Activated naive CD4-positive, alpha-beta T cell treated with anti-CD3 and anti-CD28 coated beads, Interleukin-2, amount 50 U/mL, for 24 hours (primary cell): ENCODE measurements around the gene AURKA.

Experiments used
- H3K27ac Mint-ChIP-seq: one replicate; pipeline ENCODE4 v1.8.0; 2021; ENCODE audit warnings: mild to moderate bottlenecking, mixed read lengths
- H3K27me3 Mint-ChIP-seq: one replicate; pipeline ENCODE4 v1.8.0; 2021; ENCODE audit warnings: mixed read lengths
- H3K36me3 Mint-ChIP-seq: one replicate; pipeline ENCODE4 v1.8.0; 2021; ENCODE audit warnings: mixed read lengths
- H3K4me1 Mint-ChIP-seq: one replicate; pipeline ENCODE4 v1.8.0; 2021; ENCODE audit warnings: mixed read lengths
- H3K4me3 Mint-ChIP-seq: one replicate; pipeline ENCODE4 v1.8.0; 2021; ENCODE audit warnings: mild to moderate bottlenecking, mixed read lengths
- H3K9me3 Mint-ChIP-seq: one replicate; pipeline ENCODE4 v1.8.0; 2021; ENCODE audit warnings: mixed read lengths

The AURKA gene

DNA sequence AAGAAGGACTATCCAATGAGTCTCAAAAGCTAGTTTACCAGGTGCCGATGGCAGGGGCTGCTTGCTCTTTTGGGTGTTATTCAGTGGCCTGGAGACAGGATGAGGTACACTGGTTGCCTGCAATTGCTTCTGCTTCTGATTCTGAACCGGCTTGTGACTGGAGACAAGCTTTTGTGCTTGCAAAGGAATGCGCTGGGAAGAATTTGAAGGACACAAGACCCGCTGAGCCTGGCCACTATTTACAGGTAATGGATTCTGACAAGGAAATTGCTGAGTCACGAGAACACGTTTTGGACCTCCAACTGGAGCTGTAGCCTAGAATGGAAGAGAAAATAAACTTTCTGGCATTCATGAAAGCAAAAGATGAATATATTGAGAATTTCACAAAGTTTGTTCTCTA is 5.8 kb downstream of the AURKA start:
- H3K27me3 Mint-ChIP-seq, result no peaks in the 10 kb centered on the region
- H3K4me1 Mint-ChIP-seq, result no peaks in the 10 kb centered on the region
- H3K27ac Mint-ChIP-seq, result no peak overlapping the region
- no peaks in the 10 kb centered on the region for H3K36me3 Mint-ChIP-seq
- H3K9me3 Mint-ChIP-seq, result no peaks in the 10 kb centered on the region
- no peak overlapping the region for H3K4me3 Mint-ChIP-seq

DNA sequence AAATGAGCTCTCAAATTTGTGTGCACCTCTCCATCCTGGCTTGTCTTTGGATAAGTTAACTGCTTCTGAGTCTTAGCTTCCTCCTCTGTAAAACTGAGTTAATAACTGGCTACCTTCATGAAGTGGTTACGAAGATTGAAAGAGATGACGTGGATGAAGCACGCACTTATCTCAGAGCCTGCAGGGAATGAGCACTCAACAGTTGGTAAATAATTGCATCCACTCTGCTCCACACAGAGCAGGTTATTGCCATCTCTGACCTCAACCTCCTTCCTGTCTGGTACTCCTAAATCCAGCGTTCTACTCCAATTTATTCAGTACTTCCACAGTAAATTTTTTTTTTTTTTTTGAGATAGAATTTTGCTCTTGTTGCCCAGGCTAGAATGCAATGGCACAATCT is 6.9 kb downstream of the AURKA start:
- Mint-ChIP-seq H3K27me3 (no peaks in the 10 kb centered on the region), H3K9me3 (no peaks in the 10 kb centered on the region), H3K27ac (no peak overlapping the region), H3K4me3 (no peak overlapping the region), H3K36me3 (no peaks in the 10 kb centered on the region), H3K4me1 (no peaks in the 10 kb centered on the region)

DNA sequence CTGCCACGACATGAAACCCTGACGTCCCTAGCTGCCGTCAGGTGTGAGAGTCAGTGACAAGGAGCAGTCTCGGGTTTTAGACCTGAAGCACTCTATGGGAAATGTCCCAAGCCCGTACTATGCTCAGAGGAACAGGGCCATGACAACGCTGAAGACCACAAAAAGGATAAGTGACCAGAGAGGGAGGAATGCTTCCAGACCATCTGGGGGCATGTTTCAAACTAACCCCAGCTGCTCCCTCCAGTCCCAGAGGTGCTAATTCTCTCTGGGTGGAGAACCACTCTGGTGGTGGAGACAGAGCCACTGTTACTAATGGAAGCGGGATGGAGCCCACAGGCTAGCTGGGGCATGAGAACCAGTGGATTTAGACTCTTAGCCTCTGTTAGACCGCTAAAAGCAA is 8.7 kb downstream of the AURKA start:
- H3K4me3 Mint-ChIP-seq, result no peak overlapping the region
- H3K36me3 Mint-ChIP-seq, result no peaks in the 10 kb centered on the region

DNA sequence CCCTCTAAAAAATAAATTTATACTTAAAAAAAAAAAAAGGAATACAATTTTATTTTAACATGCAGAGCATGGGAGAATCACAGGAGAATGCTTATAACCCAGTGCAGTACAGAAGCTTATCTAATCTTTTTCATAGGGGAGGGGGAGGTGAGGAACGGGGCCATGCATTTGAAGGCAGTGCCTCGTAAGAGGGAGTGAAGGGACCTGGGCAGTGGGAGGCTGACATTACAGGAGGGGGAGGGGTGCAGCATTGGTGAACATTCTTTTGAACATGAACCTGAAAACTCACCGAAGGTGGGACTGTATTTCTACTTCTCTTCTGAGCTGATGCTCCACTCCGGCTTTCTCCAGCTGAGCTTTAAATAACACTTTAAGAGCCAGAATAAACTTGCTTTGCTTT is 9.3 kb downstream of the AURKA start:
- no peaks in the 10 kb centered on the region for H3K4me1 Mint-ChIP-seq
- no peaks in the 10 kb centered on the region for H3K27me3 Mint-ChIP-seq
- H3K27ac Mint-ChIP-seq, result no peak overlapping the region
- no peak overlapping the region for H3K4me3 Mint-ChIP-seq
- H3K36me3 Mint-ChIP-seq, result no peaks in the 10 kb centered on the region
- H3K9me3 Mint-ChIP-seq, result no peaks in the 10 kb centered on the region

More for the DNA sequence above, 8.7 kb downstream of the AURKA start:
- Mint-ChIP-seq H3K9me3 (no peaks in the 10 kb centered on the region), H3K27me3 (no peaks in the 10 kb centered on the region), H3K4me1 (no peaks in the 10 kb centered on the region), H3K27ac (no peak overlapping the region)

DNA sequence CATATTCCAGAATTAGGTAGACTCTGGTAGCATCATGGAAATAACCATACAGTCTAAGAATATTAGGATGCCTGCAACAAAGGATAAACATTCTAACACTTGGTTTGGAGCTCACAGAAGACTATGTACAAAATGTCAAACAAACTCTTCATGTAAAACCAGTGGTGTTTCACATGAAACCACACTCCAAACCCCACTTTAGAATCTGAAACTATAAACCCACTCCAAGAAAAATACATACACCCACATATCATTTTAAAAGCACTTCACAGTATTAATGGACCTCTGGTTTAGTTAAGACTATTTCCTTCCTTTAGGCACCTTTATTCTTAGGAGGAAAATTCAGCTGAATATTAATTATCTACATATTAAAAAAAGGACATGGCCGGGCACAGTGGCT is 10.5 kb downstream of the AURKA start:
- H3K9me3 Mint-ChIP-seq, result no peaks in the 10 kb centered on the region
- no peaks in the 10 kb centered on the region for H3K4me1 Mint-ChIP-seq
- H3K27me3 Mint-ChIP-seq, result no peaks in the 10 kb centered on the region
- H3K27ac Mint-ChIP-seq, result no peak overlapping the region
- H3K4me3 Mint-ChIP-seq, result no peak overlapping the region
- no peaks in the 10 kb centered on the region for H3K36me3 Mint-ChIP-seq

DNA sequence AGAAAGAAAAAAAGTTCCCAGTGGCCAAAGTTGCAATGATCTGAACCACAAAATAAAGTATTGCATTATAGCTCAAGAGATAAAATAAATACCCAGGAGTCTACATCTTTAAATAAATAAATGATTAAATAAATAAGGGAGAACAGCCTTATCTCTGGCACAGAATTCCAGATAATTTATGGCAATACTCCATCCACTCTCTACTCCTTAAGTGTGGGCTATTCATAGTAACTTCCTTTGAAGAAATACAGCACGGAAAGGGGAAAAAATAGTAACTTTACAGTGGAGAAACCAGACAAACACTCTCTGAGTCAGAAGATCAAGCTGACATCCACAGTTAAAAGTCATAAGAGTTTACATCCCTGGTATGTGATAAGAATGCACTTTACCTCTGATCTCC is 11.6 kb downstream of the AURKA start:
- Mint-ChIP-seq H3K4me1 (no peaks in the 10 kb centered on the region), H3K4me3 (no peak overlapping the region), H3K27me3 (no peaks in the 10 kb centered on the region), H3K9me3 (no peaks in the 10 kb centered on the region), H3K36me3 (peaks cover 5% of the 10 kb centered on the region), H3K27ac (no peak overlapping the region)

DNA sequence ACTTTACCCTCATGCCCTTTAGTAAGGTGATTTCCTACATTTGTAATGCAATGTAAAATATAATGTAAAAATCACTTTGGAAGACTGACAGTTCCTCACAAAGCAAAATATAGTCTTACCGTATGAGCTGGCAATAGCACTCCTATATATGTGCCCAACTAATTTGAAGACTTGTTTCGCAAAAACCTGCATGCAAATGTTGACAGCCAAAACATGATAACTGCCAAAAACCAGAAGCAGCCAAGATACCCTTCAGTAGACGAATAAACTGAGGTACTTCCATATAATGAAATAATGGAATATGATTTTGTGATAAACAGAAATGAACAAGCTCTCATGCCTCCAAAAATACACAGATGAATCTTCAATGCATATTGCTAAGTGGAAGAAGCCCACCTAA is 13.6 kb downstream of the AURKA start:
- peaks cover 5% of the 10 kb centered on the region for H3K36me3 Mint-ChIP-seq
- H3K27me3 Mint-ChIP-seq, result no peaks in the 10 kb centered on the region
- H3K4me1 Mint-ChIP-seq, result no peaks in the 10 kb centered on the region
- H3K27ac Mint-ChIP-seq, result no peak overlapping the region
- H3K4me3 Mint-ChIP-seq, result no peak overlapping the region
- no peaks in the 10 kb centered on the region for H3K9me3 Mint-ChIP-seq

DNA sequence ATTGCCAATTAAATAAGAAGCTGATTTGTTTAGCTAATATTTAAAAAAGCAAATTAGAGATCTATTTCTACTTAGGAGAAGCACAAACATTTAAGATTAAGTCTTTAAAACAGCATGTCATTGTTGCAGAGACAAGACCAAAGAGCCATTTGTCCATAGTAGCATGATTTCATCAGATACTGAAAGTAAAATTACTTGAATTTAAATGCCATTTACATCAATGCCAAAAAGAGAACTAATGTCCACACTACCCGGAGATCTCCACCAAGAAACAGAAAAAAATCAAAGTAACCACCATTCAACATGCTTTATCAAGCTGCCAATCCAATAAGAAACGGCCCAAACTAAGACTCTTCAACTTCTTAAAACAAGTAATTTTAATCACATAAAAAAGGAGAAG is 15.7 kb downstream of the AURKA start:
- no peak overlapping the region for H3K27ac Mint-ChIP-seq
- H3K4me3 Mint-ChIP-seq, result no peak overlapping the region
- H3K9me3 Mint-ChIP-seq, result no peaks in the 10 kb centered on the region
- peaks cover 7% of the 10 kb centered on the region for H3K4me1 Mint-ChIP-seq
- peaks cover 5% of the 10 kb centered on the region for H3K36me3 Mint-ChIP-seq
- H3K27me3 Mint-ChIP-seq, result no peaks in the 10 kb centered on the region

DNA sequence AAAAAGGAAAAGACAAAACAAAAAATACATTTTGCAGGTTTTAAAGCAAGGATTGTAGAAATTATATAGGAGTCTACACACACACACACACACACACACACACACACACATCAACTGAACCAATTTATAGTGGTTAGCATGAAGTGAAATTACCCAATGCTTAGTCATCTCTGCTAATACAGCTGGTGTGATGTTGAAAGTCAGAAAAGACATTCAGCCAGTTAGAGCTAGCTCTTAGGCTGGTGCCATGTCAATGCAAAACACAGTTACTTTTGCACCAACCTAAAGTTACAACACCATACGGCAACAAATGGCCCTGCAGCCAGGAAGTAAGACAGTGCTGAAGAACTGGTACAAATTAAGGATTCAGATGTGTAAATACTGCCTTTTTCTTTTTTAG is 18.1 kb downstream of the AURKA start:
- H3K36me3 Mint-ChIP-seq, result peaks cover 5% of the 10 kb centered on the region
- no peaks in the 10 kb centered on the region for H3K27me3 Mint-ChIP-seq
- no peak overlapping the region for H3K27ac Mint-ChIP-seq
- peaks cover 7% of the 10 kb centered on the region for H3K4me1 Mint-ChIP-seq
- H3K9me3 Mint-ChIP-seq, result no peaks in the 10 kb centered on the region
- H3K4me3 Mint-ChIP-seq, result no peak overlapping the region

DNA sequence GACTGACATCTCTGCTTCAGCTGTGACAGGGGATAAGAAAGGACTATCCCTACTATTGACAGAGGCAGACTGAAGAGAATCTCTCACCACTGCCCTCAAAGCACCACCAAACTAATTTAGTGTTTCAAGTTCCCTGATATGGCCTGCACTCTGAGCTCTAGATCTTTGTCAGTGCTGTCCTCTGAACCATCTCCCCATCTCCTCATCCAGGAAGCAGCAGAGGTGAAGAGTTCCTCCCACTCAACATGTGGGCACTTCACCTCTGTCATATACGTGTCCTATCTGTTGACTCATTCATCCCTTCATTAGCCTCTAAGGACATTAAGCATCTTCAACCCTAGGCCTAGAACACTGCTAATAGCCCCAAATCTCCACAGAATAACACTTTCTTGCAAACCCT is 19.2 kb downstream of the AURKA start:
- Mint-ChIP-seq H3K36me3 (peaks cover 7% of the 10 kb centered on the region), H3K27me3 (no peaks in the 10 kb centered on the region), H3K27ac (no peak overlapping the region), H3K4me1 (peaks cover 7% of the 10 kb centered on the region), H3K9me3 (no peaks in the 10 kb centered on the region), H3K4me3 (no peak overlapping the region)

DNA sequence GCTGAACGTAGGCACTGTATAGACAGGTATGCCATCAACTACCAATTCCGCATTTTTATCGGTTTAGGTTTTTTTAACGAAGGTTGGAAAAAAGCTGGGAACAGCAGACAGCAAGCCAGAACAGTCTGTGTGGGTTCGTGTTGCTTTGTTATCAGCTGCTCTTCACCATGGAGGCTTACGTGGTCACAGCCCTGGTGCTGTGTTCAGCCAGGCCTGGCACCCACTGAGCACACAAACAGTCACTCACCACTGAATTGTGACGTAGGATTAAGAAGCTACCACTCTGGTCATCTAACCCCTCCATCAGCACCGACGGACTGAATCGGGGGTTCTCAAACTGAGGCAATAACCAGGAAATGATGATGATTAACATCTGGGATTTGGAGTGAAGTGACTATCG is 20.0 kb downstream of the AURKA start:
- H3K4me1 Mint-ChIP-seq, result peaks cover 7% of the 10 kb centered on the region
- no peaks in the 10 kb centered on the region for H3K27me3 Mint-ChIP-seq
- no peaks in the 10 kb centered on the region for H3K9me3 Mint-ChIP-seq
- no peak overlapping the region for H3K4me3 Mint-ChIP-seq
- peaks cover 7% of the 10 kb centered on the region for H3K36me3 Mint-ChIP-seq
- no peak overlapping the region for H3K27ac Mint-ChIP-seq

DNA sequence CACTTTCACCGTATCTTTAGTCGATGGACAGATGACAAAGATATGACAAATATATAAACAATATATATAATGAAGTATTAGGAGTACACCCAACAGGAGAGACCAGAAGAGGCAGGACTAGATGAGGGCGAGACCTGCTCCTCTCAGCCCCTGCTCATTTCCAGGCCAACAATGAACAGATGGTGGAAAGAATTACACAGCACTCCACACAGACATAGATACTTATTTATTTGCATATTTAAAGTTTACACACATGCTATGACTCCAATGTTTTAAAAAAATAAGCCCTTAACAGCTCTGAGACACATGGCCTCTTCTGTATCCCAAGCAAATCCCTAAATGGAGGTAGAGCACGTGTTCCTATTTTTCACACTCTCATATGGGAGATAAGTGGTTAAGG is 22.8 kb downstream of the AURKA start:
- Mint-ChIP-seq H3K9me3 (no peaks in the 10 kb centered on the region), H3K4me1 (peaks cover 7% of the 10 kb centered on the region), H3K27me3 (no peaks in the 10 kb centered on the region), H3K36me3 (peaks cover 3% of the 10 kb centered on the region), H3K27ac (no peak overlapping the region), H3K4me3 (no peak overlapping the region)

DNA sequence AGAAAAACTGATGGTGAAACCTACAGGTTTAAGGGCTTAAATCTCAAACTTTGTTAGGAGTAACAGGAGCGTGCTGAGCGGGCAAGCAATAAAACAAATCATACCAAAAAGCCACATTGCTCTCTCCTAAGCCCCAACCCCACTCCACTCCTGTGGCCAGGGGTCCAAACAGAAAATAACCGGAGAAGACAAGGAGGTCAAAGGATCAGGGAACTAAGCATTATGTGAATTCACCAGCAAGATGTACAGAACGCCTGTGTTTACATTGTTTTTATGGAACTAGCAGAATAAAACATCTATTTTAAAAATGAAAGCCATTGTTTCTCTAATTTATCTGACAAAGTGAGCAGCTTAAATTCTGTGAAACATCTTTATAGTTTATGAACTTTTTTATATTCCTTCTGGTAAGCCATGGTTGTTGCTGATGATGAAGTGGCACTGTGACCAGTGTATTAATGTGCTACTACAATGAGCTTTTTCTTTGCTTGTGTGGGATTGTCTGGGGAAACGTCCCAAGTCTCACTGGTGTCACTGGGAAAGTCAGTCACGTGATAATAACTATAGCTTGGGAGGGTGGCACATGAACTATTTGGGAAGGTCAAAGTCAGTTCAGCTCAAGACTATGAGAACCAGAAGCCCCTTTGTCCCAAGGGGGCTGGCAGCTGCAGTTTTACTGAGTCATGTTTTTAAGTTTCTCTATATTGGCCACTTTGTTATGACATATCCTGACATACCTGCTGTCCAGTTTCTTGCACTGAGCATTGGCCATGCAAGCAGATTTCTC is 23.5 kb downstream of the AURKA start:
- H3K27ac Mint-ChIP-seq, result no peak overlapping the region
- H3K4me3 Mint-ChIP-seq, result no peak overlapping the region
- H3K36me3 Mint-ChIP-seq, result peaks cover 4% of the 10 kb centered on the region
- H3K27me3 Mint-ChIP-seq, result no peaks in the 10 kb centered on the region
- H3K9me3 Mint-ChIP-seq, result no peaks in the 10 kb centered on the region
- peaks cover 7% of the 10 kb centered on the region for H3K4me1 Mint-ChIP-seq

DNA sequence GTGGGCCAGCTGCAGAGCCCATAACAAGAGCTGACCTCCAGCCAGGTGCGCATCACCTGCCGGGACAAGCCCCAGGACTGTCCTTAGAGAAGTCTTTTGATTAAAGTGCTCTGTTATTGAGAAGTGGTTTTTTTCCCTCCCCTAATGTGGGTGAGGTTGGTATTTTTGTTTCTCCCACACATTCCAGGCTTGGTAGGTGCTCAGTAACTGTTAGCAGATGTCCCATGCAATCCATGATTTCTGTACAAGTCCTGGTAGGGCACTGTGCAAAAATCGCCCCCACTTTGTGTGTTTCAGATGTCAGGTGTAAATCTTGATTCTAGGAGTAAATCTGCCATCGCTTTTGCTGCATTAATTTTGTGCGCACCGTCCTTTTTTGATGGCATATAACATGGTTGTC is 28.5 kb downstream of the AURKA start:
- H3K27me3 Mint-ChIP-seq, result no peaks in the 10 kb centered on the region
- H3K9me3 Mint-ChIP-seq, result no peaks in the 10 kb centered on the region
- peaks cover 18% of the 10 kb centered on the region for H3K4me1 Mint-ChIP-seq

DNA sequence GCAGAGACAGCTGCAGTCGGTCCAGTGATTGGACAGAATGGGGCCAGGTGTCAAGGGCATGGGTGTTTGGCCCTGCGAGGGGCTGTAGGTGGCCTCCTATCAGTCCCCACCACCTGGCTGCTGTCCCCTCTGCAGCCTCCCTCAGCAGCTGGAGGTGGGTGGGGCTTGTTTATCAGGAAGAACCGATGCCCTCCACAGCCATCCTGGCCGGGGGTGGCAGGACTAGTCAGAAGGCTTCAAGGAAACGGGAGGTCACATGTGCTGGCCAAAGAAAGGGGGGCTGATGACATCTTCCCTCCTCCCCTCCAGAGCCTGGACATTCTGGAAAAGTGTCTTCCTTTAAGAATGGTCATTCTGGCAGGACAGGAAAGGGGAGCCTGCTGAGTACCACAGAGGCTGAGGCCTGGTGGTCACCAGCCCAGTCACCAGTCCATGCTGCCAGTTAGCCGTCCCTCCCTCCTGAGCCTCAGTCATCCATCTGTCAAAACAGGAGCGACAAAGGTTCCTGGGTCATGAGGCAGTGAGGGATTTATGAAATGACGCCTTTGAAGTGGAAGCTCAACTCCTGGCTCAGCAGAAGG is 29.1 kb downstream of the AURKA start:
- Mint-ChIP-seq H3K27me3 (no peaks in the 10 kb centered on the region), H3K4me1 (peaks cover 18% of the 10 kb centered on the region), H3K27ac (no peak overlapping the region), H3K4me3 (no peak overlapping the region), H3K9me3 (no peaks in the 10 kb centered on the region), H3K36me3 (peaks cover 2% of the 10 kb centered on the region)

More for the DNA sequence above, 28.5 kb downstream of the AURKA start:
- Mint-ChIP-seq H3K27ac (no peak overlapping the region), H3K36me3 (peaks cover 4% of the 10 kb centered on the region), H3K4me3 (no peak overlapping the region)

DNA sequence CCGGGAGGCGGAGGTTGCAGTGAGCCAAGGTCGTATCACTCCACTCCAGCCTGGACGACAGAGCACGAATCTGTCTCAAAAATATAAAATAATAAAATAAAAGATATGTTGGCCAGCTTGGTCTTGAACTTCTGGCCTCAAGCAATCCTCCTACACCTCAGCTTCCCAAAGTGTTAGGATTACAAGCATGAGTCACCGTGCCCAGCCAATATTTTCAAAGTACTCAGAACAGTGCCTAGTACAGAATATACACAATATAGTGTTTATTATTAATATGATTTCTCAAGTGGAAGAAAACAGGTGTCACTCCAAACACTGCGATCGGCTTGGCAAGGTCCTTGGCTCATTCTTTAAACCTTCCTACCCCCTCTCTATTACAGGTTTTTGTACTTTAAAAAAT is 30.1 kb downstream of the AURKA start:
- no peaks in the 10 kb centered on the region for H3K27me3 Mint-ChIP-seq
- H3K27ac Mint-ChIP-seq, result no peak overlapping the region
- no peaks in the 10 kb centered on the region for H3K9me3 Mint-ChIP-seq
- no peak overlapping the region for H3K4me3 Mint-ChIP-seq
- peaks cover 18% of the 10 kb centered on the region for H3K4me1 Mint-ChIP-seq
- H3K36me3 Mint-ChIP-seq, result peaks cover 2% of the 10 kb centered on the region

DNA sequence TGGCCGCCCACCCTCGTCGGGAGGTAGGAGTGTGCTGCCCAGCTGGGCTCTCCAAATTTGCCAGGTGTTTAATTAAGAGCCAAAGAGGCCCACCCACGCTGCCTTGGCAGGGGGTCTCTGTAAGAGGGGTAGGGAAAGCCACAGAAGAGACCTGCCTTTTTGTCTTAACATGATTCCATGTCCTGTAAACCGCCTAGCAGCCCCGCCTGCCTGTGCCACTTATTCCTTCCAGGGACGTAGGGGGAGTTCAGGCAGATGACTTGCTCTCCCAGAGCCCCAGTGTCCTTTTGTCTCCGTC is 31.2 kb downstream of the AURKA start:
- H3K36me3 Mint-ChIP-seq, result peaks cover 2% of the 10 kb centered on the region
- no peaks in the 10 kb centered on the region for H3K9me3 Mint-ChIP-seq
- peaks cover 18% of the 10 kb centered on the region for H3K4me1 Mint-ChIP-seq
- no peak overlapping the region for H3K27ac Mint-ChIP-seq
- H3K4me3 Mint-ChIP-seq, result no peak overlapping the region
- no peaks in the 10 kb centered on the region for H3K27me3 Mint-ChIP-seq
